Right lobe of liver (tissue), 4 donors: Measurements from ENCODE around the gene SUCLG2.

Experiments used
- POLR2A ChIP-seq: fragments of 450-650 bp; IDR thresholded peaks from one replicate; pipeline ENCODE4 v1.6.1; 2017; ENCODE audit warnings: antibody characterized with exemption, mild to moderate bottlenecking
- TF ChIP-seq, protein P1 (sequence below), 4 donors: fragments of 200-600 bp in 3 of 4; fragments of 450-650 bp in 1 of 4; IDR thresholded peaks; one replicate each; pipeline versions ENCODE4 v1.5.1 to v1.8.0; 2016 to 2022; ENCODE audit warnings: antibody characterized with exemption in 4 of 4, mild to moderate bottlenecking in 2 of 4
- donor health status: DM: no; HTN: no; CAD: no.
- donor health status: DM: no; HTN: no; CAD: no.
- donor health status: DM: no; HTN: yes; CAD: no.

DNA sequence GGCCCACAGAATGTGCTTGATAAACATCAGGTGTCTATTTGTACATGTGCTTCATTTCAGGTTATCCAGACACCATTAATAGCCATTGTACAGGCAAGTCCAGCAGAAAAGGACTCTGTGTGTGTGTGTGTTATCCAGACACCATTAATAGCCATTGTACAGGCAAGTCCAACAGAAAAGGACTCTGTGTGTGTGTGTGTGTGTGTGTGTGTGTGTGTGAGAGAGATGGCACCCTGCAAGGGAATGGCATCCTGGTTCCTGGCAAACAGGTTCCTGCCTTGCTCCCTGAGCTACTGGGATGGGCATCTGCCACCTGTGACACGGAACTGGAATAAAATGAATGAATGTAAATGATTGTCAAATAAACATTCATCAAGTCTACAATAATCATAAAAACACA, 11.7 kb downstream of the SUCLG2 start:
- TF ChIP-seq, protein P1, sequence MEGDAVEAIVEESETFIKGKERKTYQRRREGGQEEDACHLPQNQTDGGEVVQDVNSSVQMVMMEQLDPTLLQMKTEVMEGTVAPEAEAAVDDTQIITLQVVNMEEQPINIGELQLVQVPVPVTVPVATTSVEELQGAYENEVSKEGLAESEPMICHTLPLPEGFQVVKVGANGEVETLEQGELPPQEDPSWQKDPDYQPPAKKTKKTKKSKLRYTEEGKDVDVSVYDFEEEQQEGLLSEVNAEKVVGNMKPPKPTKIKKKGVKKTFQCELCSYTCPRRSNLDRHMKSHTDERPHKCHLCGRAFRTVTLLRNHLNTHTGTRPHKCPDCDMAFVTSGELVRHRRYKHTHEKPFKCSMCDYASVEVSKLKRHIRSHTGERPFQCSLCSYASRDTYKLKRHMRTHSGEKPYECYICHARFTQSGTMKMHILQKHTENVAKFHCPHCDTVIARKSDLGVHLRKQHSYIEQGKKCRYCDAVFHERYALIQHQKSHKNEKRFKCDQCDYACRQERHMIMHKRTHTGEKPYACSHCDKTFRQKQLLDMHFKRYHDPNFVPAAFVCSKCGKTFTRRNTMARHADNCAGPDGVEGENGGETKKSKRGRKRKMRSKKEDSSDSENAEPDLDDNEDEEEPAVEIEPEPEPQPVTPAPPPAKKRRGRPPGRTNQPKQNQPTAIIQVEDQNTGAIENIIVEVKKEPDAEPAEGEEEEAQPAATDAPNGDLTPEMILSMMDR (IDR thresholded peaks at IDR 0.05): no peak
- TF ChIP-seq POLR2A: no peak
